ENCODE data around the gene INO80E.

The INO80E gene

DNA sequence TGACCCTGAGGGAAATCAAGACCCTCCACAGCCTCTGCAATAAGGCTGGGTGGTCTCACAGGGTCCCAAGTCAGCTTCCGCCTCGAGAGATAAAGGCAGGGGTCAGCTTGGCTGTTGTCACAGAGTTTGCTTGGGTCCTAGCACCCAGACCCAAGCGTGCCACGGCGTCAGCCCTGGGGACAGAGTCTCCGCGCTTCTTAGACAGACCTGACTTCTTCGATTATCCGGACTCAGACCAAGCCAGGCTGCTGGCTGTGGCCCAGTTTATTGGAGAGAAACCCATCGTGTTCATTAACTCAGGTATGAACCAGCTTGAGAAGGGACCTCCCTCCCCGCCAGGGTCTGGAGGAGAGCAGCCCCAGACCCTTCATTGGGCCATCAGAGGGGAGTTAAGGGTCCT lies 27.5 kb downstream of the INO80E start:
- no peak for DNase-seq (ENCODE audit: low read depth)
- no peak for TF ChIP-seq CTCF (IDR thresholded peaks at IDR 0.05; ENCODE audit: insufficient read depth, low read depth, low read length, missing control alignments)
- no peak overlapping the region for H3K4me3 ChIP-seq (ENCODE audit: low read depth, low read length)

GRCh38 chr16:30024451-30024850 lies 28.4 kb downstream of the INO80E start:
- no peak for TF ChIP-seq CTCF (IDR thresholded peaks at IDR 0.05; ENCODE audit: insufficient read depth, low read depth, low read length, missing control alignments)
- no peak overlapping the region for H3K4me3 ChIP-seq (ENCODE audit: low read depth, low read length)
- no peak for DNase-seq (ENCODE audit: low read depth)

- H3K4me3 ChIP-seq (ENCODE audit: low read depth, low read length): no peak overlapping the region
- DNase-seq (ENCODE audit: low read depth): no peak
- TF ChIP-seq CTCF (IDR thresholded peaks at IDR 0.05; ENCODE audit: insufficient read depth, low read depth, low read length, missing control alignments): no peak
Observed at GRCh38 chr16:30025156-30025555, 29.1 kb downstream of the INO80E start.

- H3K4me3 ChIP-seq (ENCODE audit: low read depth, low read length): no peak overlapping the region
- no peak for TF ChIP-seq CTCF (IDR thresholded peaks at IDR 0.05; ENCODE audit: insufficient read depth, low read depth, low read length, missing control alignments)
- no peak for DNase-seq (ENCODE audit: low read depth)
Observed at GRCh38 chr16:30025574-30025973, 29.5 kb downstream of the INO80E start.

DNA sequence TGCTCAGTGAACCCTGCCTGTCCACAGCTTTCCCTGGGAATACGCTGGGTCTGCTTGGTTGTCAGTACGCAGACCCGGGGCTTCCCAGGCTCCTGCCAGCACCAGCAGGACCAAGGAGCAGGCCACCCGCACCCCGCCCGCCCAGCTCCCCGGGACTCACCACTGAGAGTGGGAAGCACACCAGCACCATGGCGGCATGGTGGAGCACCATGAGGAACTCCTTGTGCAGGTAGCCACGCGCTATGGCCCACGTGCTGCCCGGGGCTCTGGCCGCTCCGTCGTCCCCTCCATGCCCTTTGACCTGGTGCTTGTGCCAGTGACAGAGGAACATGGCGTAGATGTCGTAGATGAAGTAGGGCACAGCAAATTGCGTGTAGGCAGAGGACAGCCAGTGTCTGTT lies 30.4 kb downstream of the INO80E start:
- DNase-seq (ENCODE audit: low read depth): no peak
- H3K4me3 ChIP-seq (ENCODE audit: low read depth, low read length): no peak overlapping the region
- TF ChIP-seq CTCF (IDR thresholded peaks at IDR 0.05; ENCODE audit: insufficient read depth, low read depth, low read length, missing control alignments): no peak

- TF ChIP-seq CTCF (IDR thresholded peaks at IDR 0.05; ENCODE audit: insufficient read depth, low read depth, low read length, missing control alignments): no peak
- no peak for DNase-seq (ENCODE audit: low read depth)
- no peak overlapping the region for H3K4me3 ChIP-seq (ENCODE audit: low read depth, low read length)
Observed at GRCh38 chr16:30027588-30028437, 31.8 kb downstream of the INO80E start.

Measured in GM12865 (cell line).